GM21717 (cell line): ENCODE data around the gene MYL2.

ENCODE experiments used
- ATAC-seq: cut with Tn5 transposase; IDR thresholded peaks from one replicate; pipeline ENCODE4 v1.9.1; 2021; ENCODE audit warnings: mild to moderate bottlenecking, moderate library complexity; ENCODE audit not compliant: unreplicated experiment

Gene MYL2

GRCh38 chr12:110901401-110901800 is 19.0 kb downstream of the MYL2 start:
- ATAC-seq = no peak

GRCh38 chr12:110896559-110896958 is 23.8 kb downstream of the MYL2 start:
- no peak for ATAC-seq

- no peak for ATAC-seq
These were observed 26.4 kb downstream of the MYL2 start for GRCh38 chr12:110893956-110894355.

- no peak for ATAC-seq
These were observed 31.0 kb downstream of the MYL2 start for GRCh38 chr12:110889361-110889760.

DNA sequence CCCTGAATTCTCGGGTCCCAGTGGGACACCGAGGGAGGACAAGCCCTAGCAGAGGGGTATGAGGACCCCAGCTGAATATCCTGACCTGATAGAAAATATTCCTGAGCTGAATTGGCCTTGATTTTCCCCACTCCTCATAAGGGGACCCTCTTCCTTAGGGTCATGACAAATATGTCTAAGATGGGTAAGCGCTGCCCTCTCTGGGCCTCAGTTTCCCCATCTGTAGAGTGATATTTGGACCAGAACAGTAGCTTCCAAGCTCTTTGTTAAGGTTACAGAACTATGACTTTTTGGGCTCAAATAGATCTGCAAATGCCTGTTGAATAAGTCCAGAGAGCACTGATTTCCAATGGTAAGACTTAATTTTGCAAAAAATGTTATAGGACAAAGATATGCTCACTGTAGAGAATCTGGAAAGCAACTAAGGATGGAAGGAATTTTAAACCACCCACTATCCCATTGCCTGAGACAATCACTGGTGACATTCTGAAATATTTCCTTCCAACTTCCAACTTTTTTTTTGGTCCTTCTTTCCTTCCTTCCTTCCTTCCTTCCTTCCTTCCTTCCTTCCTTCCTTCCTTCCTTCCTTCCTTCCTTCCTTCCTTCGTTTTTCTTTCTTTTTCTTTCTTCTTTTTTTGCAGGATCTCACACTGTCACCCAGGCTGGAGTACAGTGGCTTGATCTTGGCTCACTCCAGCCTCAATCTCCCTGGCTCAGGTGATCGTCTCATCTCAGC is 32.0 kb downstream of the MYL2 start:
- ATAC-seq = no peak

GRCh38 chr12:110885152-110885840 is 35.1 kb downstream of the MYL2 start:
- no peak for ATAC-seq

DNA sequence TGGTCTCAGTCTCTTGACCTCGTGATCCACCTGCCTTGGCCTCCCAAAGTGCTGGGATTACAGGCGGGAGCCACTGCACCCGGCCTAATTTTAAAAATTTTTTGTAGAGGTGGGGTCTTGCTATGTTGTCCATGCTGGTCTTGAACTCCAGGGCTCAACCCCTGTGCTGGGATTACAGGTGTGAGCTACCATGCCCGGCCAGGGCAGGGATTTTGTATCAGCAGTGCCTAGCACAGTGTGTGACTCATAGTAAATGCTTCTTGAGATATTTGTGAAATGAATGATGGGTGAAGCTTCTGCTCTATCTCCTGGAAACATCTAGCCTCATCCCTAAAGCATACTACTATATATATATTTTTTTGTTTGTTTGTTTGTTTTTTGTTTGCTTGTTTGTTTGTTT is 37.1 kb downstream of the MYL2 start:
- no peak for ATAC-seq

DNA sequence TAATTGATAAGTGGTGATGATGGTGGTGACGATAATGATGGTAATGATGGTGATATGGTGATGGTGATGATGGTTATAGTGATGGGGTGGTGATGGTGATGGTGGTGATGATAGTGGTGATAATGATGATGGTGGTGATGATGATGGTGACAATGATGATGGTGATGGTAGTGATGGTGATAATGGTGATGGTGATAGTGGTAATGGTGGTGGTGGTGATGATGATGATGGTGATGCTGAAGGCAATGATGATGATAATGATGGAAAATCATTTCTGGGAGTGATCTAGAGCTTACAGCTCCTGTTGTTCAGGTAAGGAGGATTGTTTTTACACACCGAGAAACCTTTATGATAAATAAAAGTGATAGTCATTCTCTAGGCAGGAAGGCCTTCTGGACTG is 39.7 kb downstream of the MYL2 start:
- ATAC-seq = no peak

GRCh38 chr12:110874781-110875180 is 45.6 kb downstream of the MYL2 start:
- ATAC-seq = no peak

DNA sequence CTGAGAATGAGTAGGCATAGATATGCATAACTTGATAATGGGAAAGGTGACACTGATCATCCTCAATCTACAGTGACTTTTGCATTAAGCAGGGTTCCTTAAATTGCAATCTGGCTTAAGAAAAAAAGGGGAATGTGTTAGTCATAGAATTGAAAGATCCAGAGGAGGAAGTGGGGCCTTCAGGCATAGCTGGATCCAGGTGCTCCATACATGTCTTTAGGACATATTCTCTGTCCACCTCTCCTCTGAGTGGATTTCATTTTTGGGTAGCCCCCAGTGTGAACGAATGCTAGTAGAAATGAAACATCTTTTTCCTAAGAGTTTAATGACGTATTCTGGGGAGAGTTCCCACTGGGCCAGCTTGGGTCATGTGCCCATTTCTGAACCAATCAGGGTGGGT is 46.0 kb downstream of the MYL2 start:
- ATAC-seq = no peak

GRCh38 chr12:110872100-110872499 is 48.3 kb downstream of the MYL2 start:
- ATAC-seq = no peak

DNA sequence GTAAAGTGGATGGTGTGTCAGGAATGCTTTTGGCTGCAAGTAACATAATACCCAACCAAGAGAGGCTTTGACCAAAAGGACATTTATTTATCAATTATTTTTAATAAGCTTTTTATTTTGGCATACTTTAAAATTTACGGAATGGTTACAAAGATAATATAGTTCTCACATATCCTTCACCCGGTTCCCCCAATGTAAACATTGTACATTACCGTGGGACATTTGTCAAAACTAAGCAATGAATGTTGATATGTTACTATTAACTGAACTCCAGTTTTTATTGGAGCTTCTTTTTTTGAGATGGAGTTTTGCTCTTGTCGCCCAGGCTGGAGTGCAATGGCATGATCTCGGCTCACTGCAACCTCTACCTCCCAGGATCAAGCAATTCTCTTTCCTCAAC is 50.6 kb downstream of the MYL2 start:
- ATAC-seq = no peak

- ATAC-seq = no peak
These were observed 51.4 kb downstream of the MYL2 start for GRCh38 chr12:110869026-110869425.

DNA sequence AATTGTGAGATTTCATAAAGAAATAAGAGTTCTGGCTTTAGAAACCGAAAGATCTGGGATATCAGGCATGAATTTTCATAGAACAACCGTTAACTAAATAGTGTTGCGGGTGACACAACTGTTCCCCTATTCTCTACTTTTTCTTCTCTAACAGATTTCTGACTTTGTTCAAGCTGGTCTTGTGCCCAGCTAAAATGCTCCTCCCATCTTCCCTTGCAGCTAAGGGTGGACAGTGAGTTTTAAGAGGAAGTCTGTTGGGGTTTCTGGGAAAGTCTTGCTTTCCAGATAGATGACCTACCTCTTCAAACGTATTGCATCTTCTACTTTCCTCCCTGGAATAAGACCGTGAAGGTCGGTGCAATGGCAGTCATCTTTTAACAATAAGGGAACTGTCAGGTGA is 54.9 kb downstream of the MYL2 start:
- no peak for ATAC-seq

- no peak for ATAC-seq
These were observed 57.2 kb downstream of the MYL2 start for GRCh38 chr12:110863161-110863560.

DNA sequence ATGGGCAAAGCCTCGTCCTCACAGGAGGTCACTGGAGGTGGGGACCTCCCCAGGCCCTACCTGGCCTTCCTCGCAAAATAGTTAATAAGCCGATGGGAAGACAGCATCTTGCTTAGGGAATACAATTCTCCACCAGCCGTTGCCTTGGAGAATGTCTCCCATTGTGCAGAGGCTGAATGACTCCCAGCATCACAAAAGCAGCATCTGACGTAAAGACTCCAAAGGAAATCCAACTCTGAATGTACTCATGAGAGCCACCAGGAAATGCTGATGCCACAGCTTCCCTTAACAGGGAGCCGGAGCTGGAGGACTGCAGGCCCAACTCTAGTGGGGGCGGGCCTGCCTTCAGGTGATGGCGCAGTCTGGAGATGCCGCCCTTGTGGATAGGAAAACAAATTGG is 58.0 kb downstream of the MYL2 start:
- ATAC-seq = no peak

DNA sequence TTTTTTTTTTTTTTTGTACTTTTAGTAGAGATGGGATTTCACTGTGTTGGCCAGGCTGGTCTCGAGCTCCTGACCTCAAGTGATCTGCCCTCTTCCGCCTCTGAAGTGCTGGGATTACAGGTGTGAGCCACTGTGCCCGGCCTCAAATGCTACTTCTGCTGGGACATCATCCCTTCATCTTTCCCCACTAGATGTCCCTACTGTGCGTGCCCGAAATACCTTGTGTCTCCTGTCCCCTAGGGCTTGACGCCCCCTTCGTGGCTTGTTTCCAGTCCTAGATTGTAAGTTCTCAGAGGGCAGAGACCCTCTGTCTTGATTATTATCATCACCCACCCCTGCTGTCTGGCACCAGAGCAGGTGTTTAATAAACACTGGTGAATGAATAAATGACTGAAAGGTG is 58.6 kb downstream of the MYL2 start:
- no peak for ATAC-seq
